Spleen (tissue), 11 donors: ENCODE data around the gene ARHGAP21. TPM values are rescaled to one million over a fixed set of nuclear protein-coding genes. Genes with fewer than 3 reads are reported as not detected.
A peak's percentile ranks its signal among the peaks of the same experiment; 100 is the strongest.
"Not testable (repeated sequence)": the region's sequence is repeated elsewhere in the genome, so short reads cannot be mapped to it uniquely, and the experiment has no call there.

Experiments used
- DNase-seq: peaks from one replicate; pipeline ENCODE4 v3.0.0-alpha.2; 2020
- H3K27ac ChIP-seq, 8 donors: fragments of 200-600 bp; sonication (generic) in 7 of 8; 1 replicate in 4 of 8; 2 replicates in 4 of 8; pipeline versions ENCODE4 v1.5.0 to v1.8.0; 2016 to 2021; ENCODE audit warnings: inconsistent platforms in 4 of 8, mild to moderate bottlenecking in 4 of 8, moderate library complexity in 1 of 8
- H3K27me3 ChIP-seq, 7 donors: fragments of 200-600 bp; sonication (generic) in 6 of 7; replicated peaks in 1 of 7; 1 replicate in 4 of 7; 2 replicates in 3 of 7; pipeline versions ENCODE4 v1.5.0 to v1.8.0; 2016 to 2021; ENCODE audit warnings: inconsistent platforms in 3 of 7, mild to moderate bottlenecking in 1 of 7
- H3K36me3 ChIP-seq, 6 donors: fragments of 200-600 bp; sonication (generic) in 5 of 6; 1 replicate in 4 of 6; 2 replicates in 2 of 6; pipeline versions ENCODE4 v1.5.0 to v1.8.0; 2016 to 2021; ENCODE audit warnings: inconsistent platforms in 2 of 6
- H3K4me1 ChIP-seq, 6 donors: fragments of 200-600 bp; sonication (generic) in 5 of 6; 1 replicate in 3 of 6; 2 replicates in 3 of 6; pipeline versions ENCODE4 v1.5.0 to v1.8.0; 2016 to 2021; ENCODE audit warnings: inconsistent platforms in 3 of 6
- H3K4me3 ChIP-seq, 8 donors: fragments of 200-600 bp; sonication (generic) in 7 of 8; 1 replicate in 4 of 8; 2 replicates in 4 of 8; pipeline versions ENCODE4 v1.5.0 to v1.8.0; 2016 to 2021; ENCODE audit warnings: inconsistent platforms in 4 of 8, mild to moderate bottlenecking in 4 of 8, moderate library complexity in 2 of 8
- H3K9me3 ChIP-seq, 8 donors: fragments of 200-600 bp; sonication (generic) in 7 of 8; 1 replicate in 4 of 8; 2 replicates in 4 of 8; pipeline versions ENCODE4 v1.5.0 to v1.8.0; 2016 to 2021; ENCODE audit warnings: inconsistent platforms in 4 of 8
- POLR2A ChIP-seq, 3 donors: fragments of 450-650 bp; IDR thresholded peaks; one replicate each; pipeline ENCODE4 v1.5.1; 2017; ENCODE audit warnings: antibody characterized with exemption in 3 of 3, mild to moderate bottlenecking in 1 of 3
- POLR2AphosphoS5 ChIP-seq, 3 donors: sonication (generic); formaldehyde crosslinking; IDR thresholded peaks; one replicate each; pipeline ENCODE4 v1.5.1; 2017; ENCODE audit warnings: antibody characterized with exemption in 3 of 3
- WGBS, 5 donors: extraction: QIAGEN DNeasy Blood & Tissue Kit in 3 of 5; methylation state at CpG; one replicate each; pipeline versions ENCODE4 v1.1.5 to v1.1.7; 2013 to 2018; 5-methylcytosine and 5-hydroxymethylcytosine counted together
- intact Hi-C: fragments of 100-400 bp; cut with DNase I; formaldehyde crosslinking; loops from one replicate; pipeline ENCODE4 v1.15.0; 2023; ENCODE audit warnings: low total_unique reads
- polyA plus RNA-seq, 3 donors: library from polyadenylated mRNA; stranded (reverse); fragments of 200-250 nt; gene quantifications; one replicate each; pipeline ENCODE4 v1.2.1, GENCODE V29; 2013
- total RNA-seq, 7 donors: library from RNA; depleted of rRNA in 3 of 7; stranded (reverse); fragments of >200 nt in 3 of 7; fragmentation: NEBNext Ultra II Directional in 4 of 7; extraction: Animal tissue kit (Norgen Biotek cat#: 25700) in 4 of 7; gene quantifications; one replicate each; pipeline versions ENCODE4 v1.1.0 to v1.2.1, GENCODE V29; 2016 to 2021
- TF ChIP-seq, protein P1 (sequence below), 11 experiments: fragments of 200-600 bp in 7 of 11; fragments of 450-650 bp in 4 of 11; sonication (generic) in 4 of 11; IDR thresholded peaks in 8 of 11; conservative IDR thresholded peaks in 3 of 11; 1 replicate in 7 of 11; 2 replicates in 4 of 11; pipeline versions ENCODE4 v1.4.0 to v1.8.0; 2016 to 2021; ENCODE audit warnings: antibody characterized with exemption in 11 of 11, inconsistent platforms in 4 of 11, mild to moderate bottlenecking in 1 of 11
- donor health status: healthy with polysubstance abuse.
- donor health status: DM: no; HTN: no; CAD: no; lungs with moderate emphysema.
- donor health status: DM: no; HTN: no; CAD: no.
- donor health status: Bipolar disorder and iron deficiency.
- donor health status: healthy.
- donor health status: DM: no; HTN: no; CAD: no.
- donor health status: DM: yes; HTN: yes; CAD: no.

The ARHGAP21 gene
- total and polyA plus RNA-seq, 10 donors = 6.0 to 60.9 (median 43.9) TPM

DNA sequence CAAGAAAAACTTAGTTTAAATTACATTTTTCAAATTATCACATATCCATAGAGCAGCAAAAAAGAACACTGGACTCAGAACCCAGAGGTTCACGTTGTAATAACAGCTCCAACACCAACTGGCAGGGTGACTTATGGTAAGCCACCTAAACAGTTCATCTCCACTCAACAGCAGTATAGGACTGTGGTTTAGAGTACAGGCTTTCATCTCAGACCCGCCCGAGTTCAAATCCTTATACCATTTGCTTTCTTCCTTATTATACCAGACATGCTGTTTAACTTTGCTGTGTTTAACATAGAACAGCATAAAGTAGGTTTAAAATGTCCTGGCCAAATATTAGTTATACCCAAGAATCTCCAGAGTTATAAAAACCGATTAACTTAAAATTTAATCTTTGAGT lies 97.9 kb downstream of the ARHGAP21 start:
- no peak overlapping the region for H3K27ac ChIP-seq
- intact Hi-C loops = no loop called here
- TF ChIP-seq, protein P1, sequence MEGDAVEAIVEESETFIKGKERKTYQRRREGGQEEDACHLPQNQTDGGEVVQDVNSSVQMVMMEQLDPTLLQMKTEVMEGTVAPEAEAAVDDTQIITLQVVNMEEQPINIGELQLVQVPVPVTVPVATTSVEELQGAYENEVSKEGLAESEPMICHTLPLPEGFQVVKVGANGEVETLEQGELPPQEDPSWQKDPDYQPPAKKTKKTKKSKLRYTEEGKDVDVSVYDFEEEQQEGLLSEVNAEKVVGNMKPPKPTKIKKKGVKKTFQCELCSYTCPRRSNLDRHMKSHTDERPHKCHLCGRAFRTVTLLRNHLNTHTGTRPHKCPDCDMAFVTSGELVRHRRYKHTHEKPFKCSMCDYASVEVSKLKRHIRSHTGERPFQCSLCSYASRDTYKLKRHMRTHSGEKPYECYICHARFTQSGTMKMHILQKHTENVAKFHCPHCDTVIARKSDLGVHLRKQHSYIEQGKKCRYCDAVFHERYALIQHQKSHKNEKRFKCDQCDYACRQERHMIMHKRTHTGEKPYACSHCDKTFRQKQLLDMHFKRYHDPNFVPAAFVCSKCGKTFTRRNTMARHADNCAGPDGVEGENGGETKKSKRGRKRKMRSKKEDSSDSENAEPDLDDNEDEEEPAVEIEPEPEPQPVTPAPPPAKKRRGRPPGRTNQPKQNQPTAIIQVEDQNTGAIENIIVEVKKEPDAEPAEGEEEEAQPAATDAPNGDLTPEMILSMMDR (IDR thresholded peaks at IDR 0.05 in 8 of 11, conservative IDR thresholded peaks at IDR 0.05 in 3 of 11) = no peak
- TF ChIP-seq POLR2AphosphoS5 (IDR thresholded peaks at IDR 0.05) (no peak), POLR2A (IDR thresholded peaks at IDR 0.05) (no peak)
- H3K27me3 ChIP-seq = no peaks in the 10 kb centered on the region
- no peak for DNase-seq
- H3K4me1 ChIP-seq = peaks cover 0 to 14% (median 2%) of the 10 kb centered on the region in 6 donors
- WGBS, 5 donors = 91 to 98% (median 94%) methylated on average over 4 of the region's 4 CpGs
- no peak overlapping the region for H3K4me3 ChIP-seq
- no peaks in the 10 kb centered on the region for H3K9me3 ChIP-seq
- H3K36me3 ChIP-seq = peaks cover 0 to 6% (median 0%) of the 10 kb centered on the region in 6 donors

DNA sequence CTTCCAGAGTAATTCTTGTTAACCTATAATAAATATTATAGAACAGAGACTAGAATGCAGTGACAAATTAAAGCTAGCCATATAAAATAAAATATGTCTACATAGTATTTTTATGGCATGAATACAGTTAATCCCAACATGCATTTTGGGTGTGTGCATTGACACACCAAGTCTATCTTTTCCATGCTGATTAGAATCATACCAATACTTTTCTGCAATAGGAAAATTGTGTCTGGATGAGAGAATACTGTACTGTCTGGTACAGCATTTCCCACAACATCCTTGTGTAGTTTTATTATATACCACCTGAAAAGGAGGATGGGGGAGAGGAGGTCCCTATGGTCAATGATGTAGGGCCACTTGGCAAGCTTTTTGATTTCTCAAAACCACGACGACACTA lies 100.3 kb downstream of the ARHGAP21 start:
- Histone ChIP-seq H3K36me3 (peaks cover 0 to 11% (median 0%) of the 10 kb centered on the region in 6 donors), H3K27me3 (no peaks in the 10 kb centered on the region), H3K27ac (peak overlapping the region in 1 of 8 donors; percentile 63), H3K4me3 (no peak overlapping the region), H3K9me3 (no peaks in the 10 kb centered on the region), H3K4me1 (peaks cover 0 to 14% (median 2%) of the 10 kb centered on the region in 6 donors)
- intact Hi-C loops = no loop called here
- WGBS, 5 donors = 66 to 93% (median 82%) methylated on average over 2 of the region's 2 CpGs
- TF ChIP-seq, protein P1 (IDR thresholded peaks at IDR 0.05 in 8 of 11, conservative IDR thresholded peaks at IDR 0.05 in 3 of 11) = no peak
- no peak for TF ChIP-seq POLR2AphosphoS5 (IDR thresholded peaks at IDR 0.05)
- TF ChIP-seq POLR2A (IDR thresholded peaks at IDR 0.05) = no peak
- no peak for DNase-seq

DNA sequence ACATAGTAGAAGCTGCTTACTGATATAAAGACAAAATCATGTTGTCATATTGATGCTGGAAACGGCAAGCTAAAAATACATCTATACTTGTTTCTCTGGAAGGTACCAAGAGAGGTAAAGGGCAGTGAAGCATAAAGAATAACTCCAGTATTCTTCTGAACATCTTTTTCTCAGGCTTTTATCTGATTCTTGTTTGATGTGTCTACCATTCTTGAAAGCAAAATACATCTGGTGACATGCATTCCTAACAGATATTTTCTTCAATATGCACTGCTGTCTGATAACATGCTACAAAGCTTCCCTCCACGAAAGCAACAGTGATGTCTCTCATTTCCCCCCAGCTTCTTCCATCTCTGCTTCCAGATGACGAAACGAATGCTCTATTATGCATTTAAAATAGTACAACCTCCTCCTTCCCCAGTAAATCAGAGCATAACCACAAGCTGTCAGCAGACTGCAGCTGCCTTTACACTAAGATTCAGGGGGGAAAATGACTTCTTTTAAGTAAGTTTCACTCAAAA lies 100.8 kb downstream of the ARHGAP21 start:
- H3K27ac ChIP-seq = peak overlapping the region in 4 of 8 donors; percentile 6 to 63 (median 37)
- H3K9me3 ChIP-seq = no peaks in the 10 kb centered on the region
- no peak overlapping the region for H3K4me3 ChIP-seq
- TF ChIP-seq POLR2A (IDR thresholded peaks at IDR 0.05) = no peak
- TF ChIP-seq, protein P1 (IDR thresholded peaks at IDR 0.05 in 8 of 11, conservative IDR thresholded peaks at IDR 0.05 in 3 of 11) = no peak
- intact Hi-C loops = no loop called here
- WGBS, 5 donors = 16 to 27% (median 22%) methylated on average over 4 of the region's 4 CpGs
- H3K36me3 ChIP-seq = peaks cover 0 to 11% (median 0%) of the 10 kb centered on the region in 6 donors
- H3K27me3 ChIP-seq = no peaks in the 10 kb centered on the region
- H3K4me1 ChIP-seq = peaks cover 0 to 14% (median 2%) of the 10 kb centered on the region in 6 donors
- DNase-seq = no peak

DNA sequence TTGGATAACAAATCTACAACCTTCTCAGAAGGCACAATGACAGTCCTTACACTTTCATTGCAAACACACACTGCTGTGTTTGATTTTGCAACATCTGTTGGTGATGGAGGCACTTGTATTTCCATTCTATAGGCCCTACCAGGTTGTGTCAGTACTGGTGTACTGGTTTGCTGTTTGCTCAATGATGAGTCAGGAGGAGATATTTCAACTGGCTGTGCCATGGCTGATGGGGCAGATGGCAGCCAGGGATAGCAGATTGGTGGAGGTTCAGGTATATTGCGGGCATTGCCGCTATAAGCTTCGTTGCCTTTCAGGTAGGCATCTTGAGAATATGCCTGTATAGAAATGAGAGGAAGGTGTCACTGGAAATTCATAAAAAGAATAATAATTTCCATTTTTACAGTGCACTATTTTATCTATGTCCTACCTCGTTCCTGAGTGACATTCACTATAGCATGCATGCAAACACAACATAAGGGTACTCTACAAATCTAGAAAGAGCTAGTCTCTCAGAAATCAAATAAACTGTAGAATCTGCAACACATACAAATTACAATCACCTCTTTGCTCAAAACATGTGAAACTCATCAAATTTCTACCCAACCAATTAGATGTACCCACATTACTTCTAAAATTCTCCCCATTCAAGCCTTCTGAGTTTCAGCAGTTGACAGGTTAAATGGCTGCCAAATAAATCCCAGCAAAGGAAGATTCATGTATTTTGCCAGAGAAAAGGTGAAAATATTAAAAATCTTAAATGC lies 102.5 kb downstream of the ARHGAP21 start:
- Histone ChIP-seq H3K27ac (peak overlapping the region in 1 of 8 donors; percentile 63), H3K4me1 (peaks cover 0 to 14% (median 2%) of the 10 kb centered on the region in 6 donors), H3K36me3 (peaks cover 0 to 11% (median 0%) of the 10 kb centered on the region in 6 donors)
- DNase-seq, intact Hi-C loops, H3K27me3 ChIP-seq, H3K4me3 ChIP-seq, H3K9me3 ChIP-seq: not testable (repeated sequence)
- 93 to 95% (median 93%) methylated on average over 4 of the region's 4 CpGs for WGBS, 5 donors

DNA sequence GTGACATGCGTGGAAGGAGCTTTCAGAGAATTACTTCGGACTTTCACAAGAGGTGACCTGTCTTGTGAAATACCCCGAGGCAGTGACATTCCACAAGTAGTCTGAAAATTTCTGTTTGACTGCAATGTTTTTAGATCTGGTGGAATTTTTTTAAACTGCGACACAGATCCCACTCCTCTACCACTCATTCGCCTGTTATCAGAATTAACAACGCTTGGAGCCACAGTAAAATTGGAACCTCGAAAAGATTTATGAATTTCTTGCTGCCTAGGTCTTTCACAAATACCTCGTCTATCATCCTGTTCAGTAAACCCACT lies 103.7 kb downstream of the ARHGAP21 start:
- H3K4me3 ChIP-seq, intact Hi-C loops, H3K27me3 ChIP-seq, DNase-seq, H3K9me3 ChIP-seq, H3K27ac ChIP-seq: not testable (repeated sequence)
- peaks cover 0 to 14% (median 2%) of the 10 kb centered on the region in 6 donors for H3K4me1 ChIP-seq
- WGBS, 5 donors = 80 to 90% (median 82%) methylated on average over 8 of the region's 8 CpGs
- peaks cover 0 to 11% (median 0%) of the 10 kb centered on the region in 6 donors for H3K36me3 ChIP-seq

DNA sequence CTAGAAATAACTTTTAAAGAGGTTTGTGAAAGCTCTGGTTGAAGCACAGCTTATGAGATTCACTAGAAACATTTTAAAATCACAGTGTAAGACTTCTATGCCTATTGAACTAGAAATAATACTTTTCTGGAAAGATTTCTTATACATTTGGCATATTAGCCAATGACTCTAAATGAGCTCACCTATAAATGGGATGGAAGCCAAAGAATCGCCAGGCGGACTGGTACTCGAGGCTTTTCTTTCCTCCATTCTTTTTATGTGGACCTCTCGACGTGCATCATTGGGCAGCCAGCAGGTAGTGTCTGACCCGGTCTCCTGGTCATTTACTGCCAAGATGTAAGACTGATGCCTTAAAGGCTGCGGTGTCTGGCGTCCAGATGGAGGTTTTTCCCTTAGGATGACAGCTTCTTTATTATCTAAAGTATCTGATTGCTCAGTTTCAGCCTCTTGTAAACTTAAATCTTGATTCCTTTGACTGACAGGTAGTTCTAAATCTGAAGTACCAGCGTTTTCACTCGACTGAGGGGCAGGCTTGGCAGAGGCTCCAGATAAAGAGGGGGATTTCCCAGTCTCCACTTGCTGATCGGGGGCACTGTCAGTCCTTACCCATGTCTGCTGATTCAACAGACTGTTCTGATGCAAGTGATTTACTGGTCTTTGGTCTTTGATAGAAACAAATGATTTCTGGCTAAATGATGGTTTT lies 104.2 kb downstream of the ARHGAP21 start:
- peaks cover 0 to 14% (median 2%) of the 10 kb centered on the region in 6 donors for H3K4me1 ChIP-seq
- DNase-seq, intact Hi-C loops, H3K27ac ChIP-seq, H3K4me3 ChIP-seq, H3K9me3 ChIP-seq, H3K27me3 ChIP-seq: not testable (repeated sequence)
- 75 to 84% (median 80%) methylated on average over 11 of the region's 11 CpGs for WGBS, 5 donors
- peaks cover 0 to 14% (median 0%) of the 10 kb centered on the region in 6 donors for H3K36me3 ChIP-seq
